Spleen (tissue), 7 donors: ENCODE results near the gene RAPGEF6.

ENCODE experiments used
- POLR2A ChIP-seq, 3 donors: fragments of 450-650 bp; IDR thresholded peaks; one replicate each; pipeline ENCODE4 v1.5.1; 2017; ENCODE audit warnings: antibody characterized with exemption in 3 of 3, mild to moderate bottlenecking in 1 of 3
- TF ChIP-seq, protein P1 (sequence below), 11 experiments: fragments of 200-600 bp in 7 of 11; fragments of 450-650 bp in 4 of 11; sonication (generic) in 4 of 11; IDR thresholded peaks in 8 of 11; conservative IDR thresholded peaks in 3 of 11; 1 replicate in 7 of 11; 2 replicates in 4 of 11; pipeline versions ENCODE4 v1.4.0 to v1.8.0; 2016 to 2021; ENCODE audit warnings: antibody characterized with exemption in 11 of 11, inconsistent platforms in 4 of 11, mild to moderate bottlenecking in 1 of 11
- donor health status: DM: no; HTN: no; CAD: no; lungs with moderate emphysema.
- donor health status: DM: no; HTN: no; CAD: no.
- donor health status: DM: no; HTN: no; CAD: no.

DNA sequence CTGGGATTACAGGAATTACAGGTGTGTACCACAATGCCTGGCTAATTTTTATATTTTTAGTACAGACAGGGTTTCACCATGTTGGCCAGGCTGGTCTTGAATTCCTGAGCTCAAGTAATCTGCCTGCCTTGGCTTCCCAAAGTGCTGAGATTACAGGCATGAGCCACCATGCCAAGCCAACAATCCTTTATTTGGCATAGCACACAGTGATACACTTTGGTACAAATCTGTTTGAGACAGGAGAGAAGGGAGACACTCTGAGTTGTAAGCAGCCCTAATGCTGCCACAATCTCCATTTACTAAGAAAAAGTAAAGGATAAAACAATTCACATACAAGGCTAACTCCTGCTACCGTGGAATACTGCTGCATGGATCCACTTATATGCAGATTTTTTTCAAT, 177.8 kb downstream of the RAPGEF6 start:
- TF ChIP-seq, protein P1, sequence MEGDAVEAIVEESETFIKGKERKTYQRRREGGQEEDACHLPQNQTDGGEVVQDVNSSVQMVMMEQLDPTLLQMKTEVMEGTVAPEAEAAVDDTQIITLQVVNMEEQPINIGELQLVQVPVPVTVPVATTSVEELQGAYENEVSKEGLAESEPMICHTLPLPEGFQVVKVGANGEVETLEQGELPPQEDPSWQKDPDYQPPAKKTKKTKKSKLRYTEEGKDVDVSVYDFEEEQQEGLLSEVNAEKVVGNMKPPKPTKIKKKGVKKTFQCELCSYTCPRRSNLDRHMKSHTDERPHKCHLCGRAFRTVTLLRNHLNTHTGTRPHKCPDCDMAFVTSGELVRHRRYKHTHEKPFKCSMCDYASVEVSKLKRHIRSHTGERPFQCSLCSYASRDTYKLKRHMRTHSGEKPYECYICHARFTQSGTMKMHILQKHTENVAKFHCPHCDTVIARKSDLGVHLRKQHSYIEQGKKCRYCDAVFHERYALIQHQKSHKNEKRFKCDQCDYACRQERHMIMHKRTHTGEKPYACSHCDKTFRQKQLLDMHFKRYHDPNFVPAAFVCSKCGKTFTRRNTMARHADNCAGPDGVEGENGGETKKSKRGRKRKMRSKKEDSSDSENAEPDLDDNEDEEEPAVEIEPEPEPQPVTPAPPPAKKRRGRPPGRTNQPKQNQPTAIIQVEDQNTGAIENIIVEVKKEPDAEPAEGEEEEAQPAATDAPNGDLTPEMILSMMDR (IDR thresholded peaks at IDR 0.05 in 8 of 11, conservative IDR thresholded peaks at IDR 0.05 in 3 of 11), result no peak
- TF ChIP-seq POLR2A (IDR thresholded peaks at IDR 0.05), result no peak
